Measurements from ENCODE around the gene ICA1L. TPM values are rescaled to one million over a fixed set of nuclear protein-coding genes. Genes with fewer than 3 reads are reported as not detected.
"Not testable (repeated sequence)": the region's sequence is repeated elsewhere in the genome, so short reads cannot be mapped to it uniquely, and the experiment has no call there.

Gene ICA1L
- total RNA-seq, 1 donor from 2014 or later = 6.1 TPM

DNA sequence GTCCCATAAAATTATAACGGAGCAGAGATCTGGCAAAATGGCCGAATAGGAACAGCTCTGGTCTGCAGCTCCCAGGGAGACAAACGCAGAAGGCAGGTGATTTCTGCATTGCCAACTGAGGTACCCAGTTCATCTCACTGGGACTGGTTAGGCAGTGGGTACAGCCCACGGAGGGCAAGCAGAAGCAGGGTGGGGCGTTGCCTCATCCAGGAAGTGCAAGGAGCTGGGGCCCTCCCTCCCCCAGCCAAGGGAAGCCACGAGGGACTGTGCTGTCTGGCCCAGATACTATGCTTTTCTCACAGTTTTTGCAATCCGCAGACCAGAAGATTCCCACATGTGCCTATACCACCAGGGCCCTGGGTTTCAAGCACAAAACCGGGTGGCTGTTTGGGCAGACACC is 22.8 kb downstream of the ICA1L start:
- intact Hi-C loops (cut with micrococcal nuclease) = no loop called here

DNA sequence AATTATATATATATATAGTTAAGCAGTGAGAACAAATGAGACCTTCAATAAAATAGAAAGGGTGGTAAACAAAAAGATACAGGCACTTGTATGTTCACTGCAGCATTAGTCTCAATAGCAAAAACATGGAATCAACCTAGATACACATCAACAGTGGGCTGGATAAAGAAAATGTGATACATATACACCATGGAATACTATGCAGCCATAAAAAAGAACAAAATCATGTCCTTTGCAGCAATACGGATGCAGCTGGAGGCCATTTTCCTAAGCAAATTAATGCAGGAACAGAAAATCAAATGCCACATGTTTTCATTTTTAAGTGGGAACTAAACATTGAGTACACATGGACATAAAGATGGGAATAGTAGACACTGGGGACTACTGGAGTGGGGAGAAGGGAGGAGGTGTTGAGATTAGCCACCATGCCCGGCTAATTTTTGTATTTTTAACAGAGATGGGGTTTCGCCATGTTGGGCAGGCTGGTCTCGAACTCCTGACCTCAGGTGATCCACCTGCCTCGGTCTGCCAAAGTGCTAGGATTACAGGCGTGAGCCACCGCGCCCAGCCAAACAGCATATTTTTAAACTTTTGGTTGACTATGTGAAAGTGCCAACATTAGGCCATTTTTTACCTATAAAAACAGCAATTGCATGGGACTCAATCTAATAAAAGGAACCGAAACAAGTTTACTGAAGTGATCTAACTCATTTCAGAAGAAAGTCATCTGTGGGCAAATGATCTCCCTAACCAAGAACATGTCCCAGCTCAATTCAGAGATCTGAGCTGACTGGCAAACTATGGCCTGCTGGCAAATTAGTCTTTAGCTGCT is 23.7 kb downstream of the ICA1L start:
- intact Hi-C loops (cut with micrococcal nuclease) = no loop called here

DNA sequence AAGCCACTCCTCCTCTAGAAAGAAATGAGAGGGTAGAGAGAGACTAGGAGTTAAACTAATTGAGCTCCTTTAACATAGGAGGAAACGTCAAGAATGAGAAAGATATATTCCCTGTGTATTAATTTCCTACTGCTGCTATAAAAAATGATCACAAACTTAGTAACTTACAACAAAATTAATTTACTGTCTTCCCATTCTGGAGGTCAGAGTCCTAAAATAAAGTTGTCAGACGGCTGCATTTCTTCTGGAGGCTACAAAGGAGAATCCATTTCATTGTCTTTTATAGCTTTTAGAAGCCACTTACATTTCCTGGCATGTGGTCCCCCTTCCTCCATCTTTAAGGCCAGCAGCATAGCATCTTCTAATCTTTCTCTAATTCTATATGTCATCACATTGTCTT is 26.9 kb downstream of the ICA1L start:
- intact Hi-C loops (cut with micrococcal nuclease) = no loop called here

DNA sequence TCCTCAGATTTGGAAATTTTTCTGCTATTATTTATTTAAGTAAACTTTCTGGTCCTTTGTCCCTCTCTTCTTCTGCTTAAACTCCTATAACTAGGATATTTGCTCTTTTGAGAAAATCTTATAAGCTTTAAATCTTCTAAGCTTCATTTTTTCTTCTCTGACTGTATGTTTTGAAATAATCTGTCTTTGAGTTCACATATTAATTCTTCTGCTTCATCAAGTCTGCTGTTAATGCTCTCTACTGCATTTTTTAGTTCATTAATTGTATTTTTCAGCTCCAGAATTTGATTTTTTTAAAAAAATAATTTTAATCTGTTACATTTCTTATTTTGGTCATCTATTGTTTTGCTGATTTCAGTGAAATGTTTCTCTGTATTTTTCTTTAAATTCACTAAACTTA is 28.9 kb downstream of the ICA1L start:
- intact Hi-C loops (cut with micrococcal nuclease) = no loop called here

DNA sequence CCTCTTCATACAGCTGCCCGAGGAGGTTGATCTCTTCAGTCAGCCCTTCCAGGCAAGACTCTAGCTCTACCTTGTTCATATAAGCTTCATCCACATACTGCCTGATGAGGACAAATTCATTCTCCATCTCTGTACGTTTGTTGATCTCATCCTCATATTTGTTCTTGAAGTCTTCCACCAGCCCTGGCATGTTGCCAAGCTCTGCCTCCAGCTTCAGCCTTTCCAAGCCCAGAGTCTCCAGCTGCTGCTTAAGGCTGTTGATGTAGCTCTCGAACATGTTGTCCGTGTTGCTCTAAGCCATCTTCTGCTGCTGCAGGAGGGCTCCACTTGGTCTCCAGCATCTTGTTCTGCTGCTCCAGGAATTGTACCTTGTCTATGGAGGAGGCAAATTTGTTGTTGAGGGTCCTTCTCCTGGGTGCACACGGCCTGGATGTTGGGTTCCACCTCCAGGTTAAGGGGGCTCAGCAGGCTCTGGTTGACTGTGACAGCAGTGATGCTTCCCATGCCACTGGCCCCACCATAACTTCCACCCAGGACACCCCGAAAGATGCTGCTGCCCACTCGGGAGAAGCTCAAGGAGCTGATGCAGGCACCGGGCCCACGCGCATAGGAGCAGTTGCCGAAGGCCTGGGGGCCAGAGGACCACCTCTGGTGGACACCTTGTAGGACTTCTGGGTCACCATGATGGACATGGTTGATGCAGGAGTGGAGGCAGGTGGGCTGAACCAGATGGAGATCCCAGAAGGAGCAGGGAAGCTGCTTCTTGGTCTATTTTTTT is 30.3 kb downstream of the ICA1L start:
- intact Hi-C loops (cut with micrococcal nuclease) = no loop called here

DNA sequence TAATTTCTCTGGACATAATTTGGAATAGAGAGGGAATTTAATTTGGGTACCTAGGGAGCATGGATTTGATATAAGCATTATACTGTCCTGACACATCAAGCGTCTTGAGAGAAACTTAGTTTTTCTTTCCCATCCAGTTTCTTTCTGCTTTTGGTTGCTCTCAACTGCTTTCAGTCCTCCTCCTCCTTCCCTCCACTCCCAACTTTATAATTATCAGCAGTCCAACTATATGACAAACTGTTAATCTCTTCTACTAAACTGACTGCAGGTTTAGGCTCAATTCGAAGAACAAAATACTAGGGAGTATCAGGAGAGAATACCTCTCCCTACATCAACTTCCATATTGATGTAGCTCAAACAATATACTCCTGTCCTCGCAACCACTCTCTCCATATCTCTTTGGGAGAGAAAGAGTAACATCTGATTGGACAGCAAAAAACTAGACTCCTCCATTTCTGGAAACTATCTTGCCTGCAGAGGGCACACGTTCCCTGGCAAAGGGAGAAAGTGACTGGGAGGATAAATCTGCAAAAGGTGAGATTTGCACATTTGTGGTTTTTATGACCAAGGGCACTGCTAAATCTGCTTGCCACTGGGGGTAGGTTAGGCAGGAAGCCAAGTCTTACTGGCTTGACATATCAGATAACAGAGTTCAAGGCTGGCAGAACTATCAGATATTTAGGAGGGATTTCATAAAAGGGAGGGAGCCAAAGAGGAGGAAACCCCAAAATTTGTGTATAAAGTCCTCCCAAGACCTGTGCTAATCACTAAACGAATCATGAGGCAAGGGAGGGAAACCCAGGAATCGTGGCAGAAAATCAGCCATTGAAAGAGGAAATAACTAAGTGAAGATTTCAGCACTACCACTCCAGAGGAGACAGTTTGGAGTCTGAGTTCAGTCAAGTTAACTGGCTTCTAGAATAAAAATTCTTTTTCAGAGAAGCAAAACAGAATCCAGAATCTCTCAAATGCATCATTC is 40.0 kb downstream of the ICA1L start:
- intact Hi-C loops (cut with micrococcal nuclease) = loop anchor here (2.0 kb wide), 2 partner anchors 39 to 623 kb away; partner anchors contain the start of gene ICA1L

DNA sequence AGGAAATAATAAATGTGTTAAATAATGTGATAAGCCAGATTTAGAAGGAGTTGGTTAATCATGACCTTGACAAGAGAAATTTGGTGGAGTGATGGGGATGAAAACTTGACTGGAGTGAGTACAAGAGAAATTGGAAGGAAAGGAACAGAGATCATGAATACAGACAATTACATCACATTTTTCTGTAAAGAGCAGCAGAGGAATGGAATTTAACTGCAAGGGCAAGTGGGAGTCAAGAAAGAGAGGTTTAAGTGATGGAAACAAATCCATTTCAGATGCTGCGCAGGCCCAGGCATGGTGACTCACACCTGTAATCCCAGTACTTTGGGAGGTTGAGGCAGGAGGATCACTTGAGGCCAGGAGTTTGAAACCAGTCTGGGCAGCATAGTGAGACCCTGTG is 46.7 kb downstream of the ICA1L start:
- intact Hi-C loops (cut with micrococcal nuclease) = no loop called here

DNA sequence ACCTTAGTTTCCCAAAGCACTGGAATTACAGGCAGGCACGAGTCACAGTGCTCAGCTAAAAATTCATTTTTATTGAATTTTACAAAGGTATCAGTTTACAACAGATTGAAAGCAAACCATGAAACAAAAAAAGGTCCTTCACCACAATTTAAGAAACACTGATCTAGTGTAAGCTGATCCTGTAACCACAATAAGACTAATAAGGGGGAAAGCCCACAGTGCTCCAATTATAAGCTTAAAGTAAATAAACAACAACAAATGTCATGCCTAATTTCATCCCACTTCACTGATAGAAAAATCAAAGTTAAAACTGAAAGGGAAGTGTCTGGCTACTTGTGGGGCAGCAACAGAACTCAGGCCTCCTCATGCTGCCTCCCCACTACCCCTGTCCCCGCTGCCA is 49.2 kb downstream of the ICA1L start:
- intact Hi-C loops (cut with micrococcal nuclease) = no loop called here

DNA sequence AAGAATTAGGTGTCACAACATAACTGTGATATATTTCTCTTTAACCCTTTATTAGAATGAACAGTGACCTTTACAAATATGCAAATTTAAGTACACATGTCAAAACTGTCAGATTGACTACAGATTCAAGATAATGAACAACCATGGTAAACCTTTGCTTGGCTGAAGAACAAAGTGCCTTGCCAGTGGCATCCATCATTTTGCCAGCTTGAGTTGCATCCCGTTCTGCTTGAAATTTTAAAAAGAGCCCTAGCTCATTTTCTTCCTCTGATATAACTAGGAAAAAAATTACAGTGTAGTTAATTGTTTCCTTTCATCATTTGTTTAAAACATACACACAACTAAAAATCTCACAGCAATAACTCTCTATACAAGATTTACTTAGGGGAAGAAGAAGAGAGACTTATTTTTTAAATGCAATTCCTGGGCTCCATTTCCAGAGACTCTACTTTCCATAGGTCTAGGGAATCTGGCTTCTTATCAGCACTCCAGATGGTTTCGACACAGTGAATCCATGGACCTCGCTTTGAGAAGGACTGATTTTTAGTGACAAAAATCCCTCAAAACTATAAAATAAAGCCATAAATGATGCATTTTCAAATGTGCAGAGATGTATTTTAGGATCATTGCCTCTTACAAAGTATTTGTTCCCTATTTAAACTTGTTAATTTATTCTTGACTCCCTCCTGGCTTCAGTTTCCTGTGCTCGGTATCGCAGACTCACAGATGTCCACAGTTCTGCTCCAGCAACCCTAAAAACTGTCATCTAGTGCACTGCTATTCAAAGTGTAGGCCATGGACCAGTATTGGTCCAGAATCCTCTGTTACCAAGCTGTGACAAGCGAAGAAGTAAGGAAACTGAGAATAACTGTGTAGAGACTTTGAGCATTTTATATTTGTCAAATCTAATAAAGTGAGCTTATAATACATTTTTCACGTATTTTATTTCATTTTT is 50.1 kb downstream of the ICA1L start:
- intact Hi-C loops (cut with micrococcal nuclease) = no loop called here

DNA sequence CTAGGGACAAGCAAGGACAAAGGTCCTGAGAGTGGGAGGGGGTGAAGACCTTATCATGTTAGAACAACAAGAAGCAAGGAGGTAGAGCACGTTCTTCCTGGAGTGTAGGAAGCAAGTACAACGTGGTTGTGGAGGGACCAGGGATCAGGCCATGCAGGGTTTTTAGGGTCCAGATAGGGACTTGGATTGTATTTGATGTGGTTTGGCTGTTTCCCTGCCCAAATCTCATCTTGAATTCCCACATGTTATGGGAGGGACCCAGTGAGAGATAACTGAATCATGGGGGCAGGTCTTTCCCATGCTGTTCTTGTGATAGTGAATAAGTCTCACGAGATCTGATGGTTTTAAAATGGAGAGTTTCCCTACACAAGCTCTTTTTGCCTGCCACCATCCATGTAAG is 53.2 kb downstream of the ICA1L start:
- intact Hi-C loops (cut with micrococcal nuclease) = no loop called here

DNA sequence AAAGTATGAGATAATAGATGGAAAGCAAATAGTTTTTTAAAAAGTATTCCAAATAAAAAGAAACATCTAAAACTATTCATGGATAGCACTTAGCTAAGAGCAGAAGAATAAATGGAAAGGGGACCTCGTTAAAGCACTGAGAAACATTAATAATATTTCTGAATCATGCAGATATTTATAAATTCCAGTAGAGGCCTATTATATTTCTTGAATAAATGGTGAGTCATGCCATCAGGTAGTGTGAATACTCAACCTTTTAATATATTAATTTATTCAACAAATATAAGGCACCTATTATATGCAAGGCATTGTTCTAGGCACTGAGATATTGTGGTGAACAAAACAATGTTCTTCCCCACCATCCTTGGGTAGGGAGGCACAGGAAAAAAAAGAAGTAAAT is 53.8 kb downstream of the ICA1L start:
- intact Hi-C loops (cut with micrococcal nuclease) = no loop called here

DNA sequence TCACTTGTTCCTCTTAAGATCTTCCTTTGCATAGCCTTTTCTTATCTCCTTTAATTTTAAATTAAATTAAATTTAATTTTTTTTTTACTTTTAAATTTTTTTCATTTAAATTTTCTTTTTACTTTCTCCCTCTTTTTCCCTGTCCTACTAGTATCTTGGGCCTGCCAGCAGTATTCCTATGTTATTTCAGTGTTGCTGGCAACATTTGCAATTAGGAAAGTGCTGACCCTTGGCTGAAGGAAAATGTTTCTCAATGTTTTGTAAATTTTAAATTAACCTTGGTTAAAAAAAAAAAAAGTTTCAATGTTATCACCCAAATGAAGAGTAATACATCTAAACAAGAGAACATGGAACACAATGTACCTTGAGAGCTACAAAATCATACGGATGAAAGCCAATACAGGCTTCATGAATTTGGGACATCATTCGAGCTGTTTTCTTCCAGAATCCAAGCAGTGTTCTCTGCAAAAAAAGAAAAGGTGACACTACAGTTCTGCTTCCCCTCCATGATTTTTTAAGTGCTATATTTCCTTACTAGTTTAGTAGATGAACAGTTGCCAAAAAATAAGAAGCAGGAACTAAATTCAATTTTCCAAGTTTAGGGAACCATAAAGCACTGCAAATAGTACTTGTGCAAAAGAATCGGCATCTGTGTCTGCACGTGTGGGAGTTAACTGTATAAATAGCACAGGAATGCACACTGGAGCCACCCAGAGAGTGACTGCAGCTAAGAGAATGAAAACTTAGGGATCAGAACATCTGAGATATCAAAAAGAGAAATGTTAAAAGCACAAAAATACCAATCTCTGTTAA is 55.8 kb downstream of the ICA1L start:
- intact Hi-C loops (cut with micrococcal nuclease) = no loop called here

DNA sequence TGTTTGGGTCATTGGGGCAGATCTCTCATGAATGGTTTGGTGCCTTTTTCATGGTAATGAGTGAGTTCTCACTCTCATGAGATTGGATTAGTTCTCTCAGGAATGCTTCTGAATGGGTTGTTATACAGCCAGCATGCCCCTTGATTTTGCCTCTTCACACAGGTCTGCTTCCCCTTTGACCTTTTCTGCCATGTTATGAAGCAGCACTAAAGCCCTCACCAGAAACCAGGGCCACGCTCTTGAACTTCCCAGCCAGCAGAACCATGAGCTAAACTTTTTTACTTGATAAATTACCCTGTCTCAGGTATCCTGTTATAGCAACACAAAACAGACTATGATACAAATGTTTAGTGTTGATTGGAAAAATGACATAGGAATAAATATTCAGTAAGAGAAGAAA is 57.3 kb downstream of the ICA1L start:
- intact Hi-C loops (cut with micrococcal nuclease) = no loop called here

DNA sequence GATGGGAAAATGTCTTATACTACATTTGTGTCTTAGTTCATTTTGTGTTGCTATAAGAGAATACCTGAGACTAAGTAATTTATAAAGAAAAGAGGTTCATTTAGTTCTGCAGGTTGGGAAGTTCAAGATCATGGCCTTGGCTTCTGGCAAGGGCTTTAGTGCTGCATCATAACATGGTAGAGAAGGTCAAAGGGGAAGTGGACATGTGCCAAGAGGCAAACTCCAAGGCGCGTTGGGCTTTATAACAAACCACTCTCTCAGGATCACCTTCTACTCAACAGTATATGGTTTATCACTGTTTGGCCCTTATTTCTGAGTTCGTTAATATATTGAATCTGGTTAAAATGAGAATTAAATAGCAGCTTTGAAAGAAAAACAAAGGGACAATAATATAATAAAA is 58.2 kb downstream of the ICA1L start:
- intact Hi-C loops (cut with micrococcal nuclease) = no loop called here

DNA sequence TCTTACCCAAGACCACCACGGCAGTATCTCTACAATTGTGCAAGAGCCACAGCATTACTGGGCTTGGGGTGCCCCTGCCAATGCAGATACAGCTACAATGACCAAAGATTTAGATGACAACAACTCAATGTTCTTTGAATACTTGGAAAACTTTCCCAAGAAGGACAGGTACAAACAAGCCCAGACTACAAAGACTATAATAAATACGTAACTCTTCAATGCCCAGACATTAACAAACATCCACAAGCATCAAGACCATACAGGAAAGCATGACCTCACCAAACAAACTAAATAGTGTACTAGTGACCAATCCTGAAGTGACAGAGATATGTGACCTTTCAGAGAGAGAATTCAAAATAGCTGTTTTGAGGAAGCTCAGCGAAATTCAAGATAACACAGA is 62.8 kb downstream of the ICA1L start:
- intact Hi-C loops (cut with micrococcal nuclease) = no loop called here

DNA sequence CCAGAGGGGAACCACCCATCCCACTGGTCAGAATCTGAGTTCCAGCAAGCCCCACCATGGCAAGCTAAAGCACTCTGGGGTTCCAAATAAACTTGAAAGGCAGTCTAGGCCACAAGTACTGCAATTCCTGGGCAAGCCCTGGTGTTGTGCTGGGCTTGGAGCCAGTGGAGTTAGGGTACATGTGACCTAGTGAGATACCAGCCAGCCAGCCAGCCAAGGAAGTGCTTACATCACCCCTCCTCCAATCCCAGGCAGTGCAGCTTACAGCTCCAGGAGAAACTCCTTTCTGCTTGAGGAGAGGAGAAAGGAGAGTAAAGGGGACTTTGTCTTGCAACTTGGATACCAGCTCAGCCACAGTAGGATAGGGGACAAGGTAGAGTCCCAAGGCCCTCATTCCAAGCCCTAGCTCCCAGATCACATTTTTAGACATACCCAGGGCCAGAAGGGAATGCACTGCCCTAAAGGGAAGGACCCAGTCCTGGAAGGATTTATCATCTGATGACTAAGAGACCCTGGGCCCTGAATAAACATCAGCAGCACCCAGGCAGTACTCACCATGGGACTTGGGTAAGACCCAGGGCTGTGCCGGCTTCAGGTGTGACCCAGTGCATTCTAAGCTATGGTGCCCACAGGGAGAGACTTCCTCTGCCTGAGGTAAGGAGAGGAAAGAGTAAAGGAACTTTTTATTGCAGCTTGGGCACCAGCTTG is 64.0 kb downstream of the ICA1L start:
- intact Hi-C loops (cut with micrococcal nuclease) = not testable (repeated sequence)

DNA sequence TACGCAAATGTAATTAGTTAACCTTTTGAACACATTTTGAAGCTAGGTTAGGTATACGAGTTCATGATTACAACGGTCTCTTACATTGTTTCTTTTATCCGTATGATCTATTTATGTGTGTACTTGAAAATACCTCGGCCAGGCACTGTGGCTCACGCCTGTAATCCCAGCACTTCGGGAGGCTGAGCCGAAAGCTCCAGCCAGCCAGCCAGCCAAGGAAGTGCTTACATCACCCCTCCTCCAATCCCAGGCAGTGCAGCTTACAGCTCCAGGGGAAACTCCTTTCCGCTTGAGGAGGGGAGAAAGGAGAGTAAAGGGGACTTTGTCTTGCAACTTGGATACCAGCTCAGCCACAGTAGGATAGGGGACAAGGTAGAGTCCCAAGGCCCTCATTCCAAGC is 65.7 kb downstream of the ICA1L start:
- intact Hi-C loops (cut with micrococcal nuclease) = not testable (repeated sequence)

DNA sequence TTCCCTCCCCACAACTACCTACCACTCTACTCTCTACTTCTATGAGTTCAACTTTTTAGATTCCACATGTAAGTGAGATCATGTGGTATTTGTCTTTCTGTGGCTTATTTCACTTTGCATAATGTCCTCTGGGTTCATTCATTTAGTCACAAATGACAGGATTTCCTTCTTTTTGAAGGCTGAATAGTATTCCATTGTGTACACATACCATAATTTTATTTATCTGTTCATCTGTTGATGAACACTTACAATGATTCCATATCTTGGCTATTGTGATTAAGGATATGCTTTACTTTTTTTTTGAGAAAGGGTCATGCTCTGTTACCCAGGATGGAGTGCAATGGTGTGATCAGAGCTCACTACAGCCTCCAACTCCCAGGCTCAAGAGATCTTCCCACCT is 73.6 kb downstream of the ICA1L start:
- intact Hi-C loops (cut with micrococcal nuclease) = no loop called here

DNA sequence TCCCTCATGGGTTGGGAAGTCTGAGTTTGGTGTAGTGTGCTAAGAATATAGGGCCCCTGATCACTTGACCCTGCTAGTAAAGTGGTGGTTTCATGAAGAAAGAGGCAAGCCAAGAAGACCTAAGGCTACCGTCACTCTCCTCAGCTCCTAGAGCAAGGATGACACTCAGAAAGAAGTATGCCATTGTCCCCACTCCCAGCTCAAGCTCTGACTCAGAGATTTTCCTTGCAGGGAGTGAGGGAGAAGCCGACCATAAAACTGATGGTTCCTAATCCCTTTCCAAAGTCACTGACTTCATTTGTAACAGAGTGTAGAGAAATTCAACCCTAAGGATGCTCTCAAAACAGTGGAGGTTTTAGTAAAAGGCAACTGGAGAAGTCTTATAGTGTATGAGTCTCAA is 80.9 kb downstream of the ICA1L start:
- intact Hi-C loops (cut with micrococcal nuclease) = no loop called here

All from T-helper 2 cell treated with Interferon-gamma antibody and Interleukin-4, amounts not matched to agents 100 ng/mL and 5 ng/mL, for 36 hours (primary cell).